K562 treated with DMSO at 1 percent for 24 hours (cell line): Measurements from ENCODE around the gene ID3. TPM values are rescaled to one million over a fixed set of nuclear protein-coding genes. Genes with fewer than 3 reads are reported as not detected.

Experiments
- total RNA-seq: library from RNA; unstranded; fragments of 300-600 nt; gene quantifications from 2 replicates; pipeline ENCODE4 v1.2.3, GENCODE V29; 2022; ENCODE audit warnings: low read depth; ENCODE audit not compliant: insufficient read depth

The ID3 gene
- total RNA-seq = 531 and 558 TPM in 2 replicates

DNA sequence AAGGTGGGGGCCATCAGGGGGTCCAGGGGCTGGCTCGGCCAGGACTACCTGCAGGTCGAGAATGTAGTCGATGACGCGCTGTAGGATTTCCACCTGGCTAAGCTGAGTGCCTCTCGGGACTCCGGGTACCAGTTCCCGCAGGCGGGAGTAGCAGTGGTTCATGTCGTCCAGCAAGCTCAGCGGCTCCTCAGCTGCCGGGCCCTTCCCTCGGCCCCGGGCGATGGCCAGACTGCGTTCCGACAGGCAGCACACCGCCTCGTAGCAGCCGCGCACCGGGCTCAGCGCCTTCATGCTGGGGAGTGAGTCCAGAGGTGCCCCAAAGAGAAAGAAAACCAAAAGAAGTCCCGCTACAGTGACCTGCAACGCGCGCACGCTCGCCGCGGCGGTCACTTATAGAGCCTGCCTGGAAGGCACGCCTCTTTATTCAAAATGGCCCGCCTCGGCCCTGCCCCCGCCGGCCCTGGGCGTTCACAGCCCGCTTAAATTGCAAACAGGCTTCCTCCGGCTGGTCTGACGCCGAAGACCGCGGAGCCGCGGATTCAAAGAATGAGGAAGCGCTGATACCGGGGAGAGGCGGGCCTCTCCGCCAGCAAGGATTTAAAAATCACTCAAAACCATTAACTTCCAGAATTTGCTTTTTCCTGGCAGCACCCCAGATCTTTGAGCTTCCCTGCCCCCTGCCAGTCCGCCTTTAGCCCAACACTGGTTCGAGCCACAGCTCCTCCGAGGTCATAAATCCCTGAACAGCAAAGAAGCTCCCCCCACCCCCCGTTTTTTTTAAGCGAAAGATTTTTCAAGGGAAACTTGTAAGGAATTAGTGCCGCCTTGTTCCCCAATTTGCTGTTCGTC lies at the start of gene ID3:
Gene ID3 (minus strand): TSS at position 366 of the 849 bp plus-strand sequence. CDS start 75 bp downstream, at position 291.

GRCh38 chr1:23530747-23531561 lies 28.3 kb downstream of the ID3 start, which contains the start of gene E2F2:
Gene E2F2 (minus strand): TSS chr1:23531233. CDS start chr1:23530793, 440 bp downstream.

Other genes with a start within 250 kb of the ID3 start
- gene HNRNPR, start 215.2 kb downstream of the ID3 start, total RNA-seq = 95.1 and 106 TPM in 2 replicates
- gene ZNF436, start 189.7 kb downstream of the ID3 start, total RNA-seq = 6.3 and 7.5 TPM in 2 replicates
- 1.8 and 2.5 TPM in 2 replicates for gene TCEA3, start 134.8 kb downstream of the ID3 start, total RNA-seq
- 59.1 and 62.8 TPM in 2 replicates for gene ASAP3, start 75.3 kb downstream of the ID3 start, total RNA-seq
- gene E2F2, start 28.3 kb downstream of the ID3 start, total RNA-seq = 13.9 and 17.3 TPM in 2 replicates
- 3,177 and 3,456 TPM in 2 replicates for gene RPL11, start 132.3 kb upstream of the ID3 start, total RNA-seq
- gene ELOA, start 184.0 kb upstream of the ID3 start, total RNA-seq = 27.0 and 27.4 TPM in 2 replicates
- gene PITHD1, start 218.9 kb upstream of the ID3 start, total RNA-seq = 117 and 125 TPM in 2 replicates
- gene LYPLA2, start 231.6 kb upstream of the ID3 start, total RNA-seq = 105 and 111 TPM in 2 replicates
- 70.7 and 78.4 TPM in 2 replicates for gene GALE, start 241.3 kb upstream of the ID3 start, total RNA-seq